HEK293 (cell line): ENCODE measurements around the gene RNF187.

Experiments
- EGR2 ChIP-seq: fragments of 450-650 bp; formaldehyde crosslinking; IDR thresholded peaks from 2 replicates; pipeline ENCODE4 v1.5.1; 2016; ENCODE audit warnings: low read depth, missing biosample characterization, missing genetic modification characterization
- HOXC10 ChIP-seq: sonication (generic); formaldehyde crosslinking; IDR thresholded peaks from 2 replicates; pipeline ENCODE4 v1.8.1; 2023; ENCODE audit warnings: mild to moderate bottlenecking, missing genetic modification reagents
- HOXD13 ChIP-seq: sonication (generic); formaldehyde crosslinking; IDR thresholded peaks from 2 replicates; pipeline ENCODE4 v1.8.0; 2022; ENCODE audit warnings: missing genetic modification reagents, borderline replicate concordance
- PRDM2 ChIP-seq: fragments of 450-650 bp; formaldehyde crosslinking; IDR thresholded peaks from 2 replicates; pipeline ENCODE4 v1.5.1; 2016; ENCODE audit warnings: missing biosample characterization, missing genetic modification characterization, borderline replicate concordance
- ZBTB48 ChIP-seq: fragments of 450-650 bp; formaldehyde crosslinking; IDR thresholded peaks from 2 replicates; pipeline ENCODE4 v1.5.1; 2016; ENCODE audit warnings: missing biosample characterization, missing genetic modification characterization
- ZBTB49 ChIP-seq: fragments of 450-650 bp; formaldehyde crosslinking; IDR thresholded peaks from 2 replicates; pipeline ENCODE4 v1.5.1; 2016; ENCODE audit warnings: missing biosample characterization, missing genetic modification characterization, low read depth
- ZBTB6 ChIP-seq: fragments of 450-650 bp; formaldehyde crosslinking; IDR thresholded peaks from 2 replicates; pipeline ENCODE4 v1.5.1; 2017; ENCODE audit warnings: missing biosample characterization, missing genetic modification characterization
- ZNF10 ChIP-seq: fragments of 450-650 bp; formaldehyde crosslinking; IDR thresholded peaks from 2 replicates; pipeline ENCODE4 v1.5.1; 2017; ENCODE audit warnings: missing biosample characterization, missing genetic modification characterization
- ZNF112 ChIP-seq: fragments of 450-650 bp; formaldehyde crosslinking; IDR thresholded peaks from 2 replicates; pipeline ENCODE4 v1.5.0; 2017; ENCODE audit warnings: missing biosample characterization, missing genetic modification characterization
- ZNF175 ChIP-seq: fragments of 450-650 bp; formaldehyde crosslinking; IDR thresholded peaks from 2 replicates; pipeline ENCODE4 v1.5.1; 2016; ENCODE audit warnings: missing biosample characterization, missing genetic modification characterization
- ZNF274 ChIP-seq, 2 experiments: fragments of 200-500 bp in 1 of 2; fragments of 450-650 bp in 1 of 2; sonication (Bioruptor generic) in 1 of 2; formaldehyde crosslinking in 1 of 2; IDR thresholded peaks; 2 replicates each; pipeline versions ENCODE4 v1.5.1 to v1.6.1; 2014 to 2016; ENCODE audit warnings: borderline replicate concordance in 1 of 2, inconsistent platforms in 1 of 2, low read length in 1 of 2, missing biosample characterization in 1 of 2, missing genetic modification characterization in 1 of 2
- ZNF302 ChIP-seq: fragments of 450-650 bp; formaldehyde crosslinking; IDR thresholded peaks from 2 replicates; pipeline ENCODE4 v1.5.1; 2016; ENCODE audit warnings: missing biosample characterization, missing genetic modification characterization, low read depth
- ZNF394 ChIP-seq: fragments of 450-650 bp; formaldehyde crosslinking; IDR thresholded peaks from 2 replicates; pipeline ENCODE4 v1.5.1; 2016; ENCODE audit warnings: missing biosample characterization, missing genetic modification characterization, mild to moderate bottlenecking, moderate library complexity, borderline replicate concordance
- ZNF521 ChIP-seq: fragments of 450-650 bp; formaldehyde crosslinking; IDR thresholded peaks from 2 replicates; pipeline ENCODE4 v1.5.1; 2017; ENCODE audit warnings: missing biosample characterization, mild to moderate bottlenecking, missing genetic modification characterization
- ZNF530 ChIP-seq: fragments of 450-650 bp; formaldehyde crosslinking; IDR thresholded peaks from 2 replicates; pipeline ENCODE4 v1.5.1; 2016; ENCODE audit warnings: low read depth, missing biosample characterization, missing genetic modification characterization
- ZNF558 ChIP-seq: fragments of 450-650 bp; formaldehyde crosslinking; IDR thresholded peaks from 2 replicates; pipeline ENCODE4 v1.5.1; 2016; ENCODE audit warnings: missing biosample characterization, missing genetic modification characterization
- ZNF585B ChIP-seq: fragments of 450-650 bp; formaldehyde crosslinking; IDR thresholded peaks from 2 replicates; pipeline ENCODE4 v1.5.1; 2016; ENCODE audit warnings: missing biosample characterization, missing genetic modification characterization
- ZNF664 ChIP-seq: fragments of 450-650 bp; formaldehyde crosslinking; IDR thresholded peaks from 2 replicates; pipeline ENCODE4 v1.5.1; 2016; ENCODE audit warnings: missing biosample characterization, missing genetic modification characterization
- ZNF670 ChIP-seq: fragments of 450-650 bp; formaldehyde crosslinking; IDR thresholded peaks from 2 replicates; pipeline ENCODE4 v1.5.1; 2016; ENCODE audit warnings: missing biosample characterization, missing genetic modification characterization, low read depth
- TF ChIP-seq, protein P1 (sequence below): fragments of 450-650 bp; formaldehyde crosslinking; IDR thresholded peaks from 2 replicates; pipeline ENCODE4 v1.5.1; 2017; ENCODE audit warnings: missing biosample characterization, missing genetic modification characterization
- TF ChIP-seq, protein P2 (sequence below): fragments of 450-650 bp; formaldehyde crosslinking; IDR thresholded peaks from 2 replicates; pipeline ENCODE4 v1.5.1; 2016; ENCODE audit warnings: missing biosample characterization, missing genetic modification characterization
- TF ChIP-seq, protein P3 (sequence below): fragments of 450-650 bp; formaldehyde crosslinking; IDR thresholded peaks from 2 replicates; pipeline ENCODE4 v1.5.1; 2017; ENCODE audit warnings: missing biosample characterization, mild to moderate bottlenecking, missing genetic modification characterization, moderate library complexity
- TF ChIP-seq, protein P4 (sequence below): fragments of 450-650 bp; formaldehyde crosslinking; IDR thresholded peaks from 2 replicates; pipeline ENCODE4 v1.5.1; 2016; ENCODE audit warnings: missing biosample characterization, missing genetic modification characterization

The RNF187 gene

DNA sequence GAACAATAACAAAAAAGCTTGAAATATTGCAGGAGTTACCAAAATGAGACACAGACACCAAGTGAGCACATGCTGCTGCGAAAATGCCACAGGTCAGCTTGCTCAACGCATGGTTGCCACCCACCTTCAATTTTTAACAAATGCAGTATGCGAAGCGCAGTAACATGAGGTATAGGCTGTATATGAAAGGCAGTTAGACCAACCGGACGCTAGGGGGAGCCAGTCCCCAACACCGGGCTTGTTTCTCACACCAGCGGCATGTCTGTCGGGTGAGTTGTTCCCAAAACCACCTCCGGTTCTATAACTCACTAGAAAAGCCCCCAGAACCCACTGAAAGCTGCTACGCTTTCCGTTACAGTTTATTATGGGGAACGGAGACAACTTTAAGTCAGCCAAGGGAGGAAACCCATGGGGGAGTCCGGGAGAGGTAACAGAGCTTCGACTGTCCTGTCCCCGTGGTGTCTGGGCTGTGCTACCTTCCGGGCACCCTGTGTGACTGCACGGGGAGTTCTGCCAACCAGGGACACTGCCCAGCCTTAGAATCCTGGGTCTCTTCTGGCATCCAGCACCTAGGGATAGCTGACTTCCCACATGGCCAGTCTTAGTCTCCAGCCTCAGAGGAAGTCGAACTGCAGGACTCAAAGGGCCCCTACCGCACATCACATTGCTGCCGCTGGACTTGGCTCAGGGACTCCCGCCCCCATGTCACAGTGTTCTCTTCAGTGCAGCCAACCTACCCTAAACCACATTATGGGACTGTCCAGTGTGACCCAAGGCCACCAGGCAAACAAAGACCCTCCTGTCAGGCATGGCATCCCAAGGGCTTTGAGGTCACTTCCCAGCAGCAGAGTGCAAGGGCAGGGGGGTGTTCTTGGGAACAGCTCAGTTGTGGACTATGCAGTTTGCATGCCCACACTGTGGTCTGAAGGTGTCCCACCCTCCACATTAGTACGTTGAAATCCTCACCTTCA lies 14.0 kb downstream of the RNF187 start (continued):
- no peak for TF ChIP-seq HOXC10 (CRISPR knock-in tag)
- no peak for TF ChIP-seq ZNF521
- TF ChIP-seq ZNF112 (tag by site-specific recombination), result no peak
- TF ChIP-seq, protein P1, sequence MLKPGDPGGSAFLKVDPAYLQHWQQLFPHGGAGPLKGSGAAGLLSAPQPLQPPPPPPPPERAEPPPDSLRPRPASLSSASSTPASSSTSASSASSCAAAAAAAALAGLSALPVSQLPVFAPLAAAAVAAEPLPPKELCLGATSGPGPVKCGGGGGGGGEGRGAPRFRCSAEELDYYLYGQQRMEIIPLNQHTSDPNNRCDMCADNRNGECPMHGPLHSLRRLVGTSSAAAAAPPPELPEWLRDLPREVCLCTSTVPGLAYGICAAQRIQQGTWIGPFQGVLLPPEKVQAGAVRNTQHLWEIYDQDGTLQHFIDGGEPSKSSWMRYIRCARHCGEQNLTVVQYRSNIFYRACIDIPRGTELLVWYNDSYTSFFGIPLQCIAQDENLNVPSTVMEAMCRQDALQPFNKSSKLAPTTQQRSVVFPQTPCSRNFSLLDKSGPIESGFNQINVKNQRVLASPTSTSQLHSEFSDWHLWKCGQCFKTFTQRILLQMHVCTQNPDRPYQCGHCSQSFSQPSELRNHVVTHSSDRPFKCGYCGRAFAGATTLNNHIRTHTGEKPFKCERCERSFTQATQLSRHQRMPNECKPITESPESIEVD (tag by site-specific recombination), result no peak
- no peak for TF ChIP-seq ZBTB6 (tag by site-specific recombination)
- no peak for TF ChIP-seq ZNF302
- no peak for TF ChIP-seq PRDM2 (tag by site-specific recombination)
- TF ChIP-seq ZNF585B, result no peak
- TF ChIP-seq ZNF175 (tag by site-specific recombination), result no peak
- no peak for TF ChIP-seq HOXD13 (CRISPR knock-in tag)
- TF ChIP-seq ZNF394 (tag by site-specific recombination), result no peak
- no peak for TF ChIP-seq ZNF10 (tag by site-specific recombination)
- TF ChIP-seq ZNF664 (tag by site-specific recombination), result no peak
- TF ChIP-seq EGR2 (tag by site-specific recombination), result 0 out of 2 replicates have a peak, but pooled peaks have one; percentile 6
- TF ChIP-seq ZNF274 (IDR thresholded peaks at IDR 0.05; ENCODE audit: low read length), result no peak
- TF ChIP-seq ZNF274 (tag by site-specific recombination; IDR thresholded peaks at IDR 0.05; ENCODE audit: borderline replicate concordance), result no peak
- TF ChIP-seq, protein P2, sequence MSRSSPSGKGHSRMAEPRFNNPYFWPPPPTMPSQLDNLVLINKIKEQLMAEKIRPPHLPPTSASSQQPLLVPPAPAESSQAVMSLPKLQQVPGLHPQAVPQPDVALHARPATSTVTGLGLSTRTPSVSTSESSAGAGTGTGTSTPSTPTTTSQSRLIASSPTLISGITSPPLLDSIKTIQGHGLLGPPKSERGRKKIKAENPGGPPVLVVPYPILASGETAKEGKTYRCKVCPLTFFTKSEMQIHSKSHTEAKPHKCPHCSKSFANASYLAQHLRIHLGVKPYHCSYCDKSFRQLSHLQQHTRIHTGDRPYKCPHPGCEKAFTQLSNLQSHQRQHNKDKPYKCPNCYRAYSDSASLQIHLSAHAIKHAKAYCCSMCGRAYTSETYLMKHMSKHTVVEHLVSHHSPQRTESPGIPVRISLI (tag by site-specific recombination), result no peak
- TF ChIP-seq, protein P3, sequence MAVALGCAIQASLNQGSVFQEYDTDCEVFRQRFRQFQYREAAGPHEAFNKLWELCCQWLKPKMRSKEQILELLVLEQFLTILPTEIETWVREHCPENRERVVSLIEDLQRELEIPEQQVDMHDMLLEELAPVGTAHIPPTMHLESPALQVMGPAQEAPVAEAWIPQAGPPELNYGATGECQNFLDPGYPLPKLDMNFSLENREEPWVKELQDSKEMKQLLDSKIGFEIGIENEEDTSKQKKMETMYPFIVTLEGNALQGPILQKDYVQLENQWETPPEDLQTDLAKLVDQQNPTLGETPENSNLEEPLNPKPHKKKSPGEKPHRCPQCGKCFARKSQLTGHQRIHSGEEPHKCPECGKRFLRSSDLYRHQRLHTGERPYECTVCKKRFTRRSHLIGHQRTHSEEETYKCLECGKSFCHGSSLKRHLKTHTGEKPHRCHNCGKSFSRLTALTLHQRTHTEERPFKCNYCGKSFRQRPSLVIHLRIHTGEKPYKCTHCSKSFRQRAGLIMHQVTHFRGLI (tag by site-specific recombination), result no peak
- TF ChIP-seq ZBTB48 (tag by site-specific recombination), result no peak
- TF ChIP-seq ZBTB49 (tag by site-specific recombination), result no peak
- no peak for TF ChIP-seq ZNF530 (tag by site-specific recombination)
- TF ChIP-seq, protein P4, sequence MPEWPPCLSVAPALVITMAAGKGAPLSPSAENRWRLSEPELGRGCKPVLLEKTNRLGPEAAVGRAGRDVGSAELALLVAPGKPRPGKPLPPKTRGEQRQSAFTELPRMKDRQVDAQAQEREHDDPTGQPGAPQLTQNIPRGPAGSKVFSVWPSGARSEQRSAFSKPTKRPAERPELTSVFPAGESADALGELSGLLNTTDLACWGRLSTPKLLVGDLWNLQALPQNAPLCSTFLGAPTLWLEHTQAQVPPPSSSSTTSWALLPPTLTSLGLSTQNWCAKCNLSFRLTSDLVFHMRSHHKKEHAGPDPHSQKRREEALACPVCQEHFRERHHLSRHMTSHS, result no peak
- no peak for TF ChIP-seq ZNF670 (tag by site-specific recombination)
- no peak for TF ChIP-seq ZNF558 (tag by site-specific recombination)
